Measurements from ENCODE around the gene TLCD4. TPM values are rescaled to one million over a fixed set of nuclear protein-coding genes. Genes with fewer than 3 reads are reported as not detected.

The TLCD4 gene
- total and polyA plus RNA-seq, 5 donors from 2014 or later = 0.03 to 0.80 (median 0.76) TPM; not detected in 2

DNA sequence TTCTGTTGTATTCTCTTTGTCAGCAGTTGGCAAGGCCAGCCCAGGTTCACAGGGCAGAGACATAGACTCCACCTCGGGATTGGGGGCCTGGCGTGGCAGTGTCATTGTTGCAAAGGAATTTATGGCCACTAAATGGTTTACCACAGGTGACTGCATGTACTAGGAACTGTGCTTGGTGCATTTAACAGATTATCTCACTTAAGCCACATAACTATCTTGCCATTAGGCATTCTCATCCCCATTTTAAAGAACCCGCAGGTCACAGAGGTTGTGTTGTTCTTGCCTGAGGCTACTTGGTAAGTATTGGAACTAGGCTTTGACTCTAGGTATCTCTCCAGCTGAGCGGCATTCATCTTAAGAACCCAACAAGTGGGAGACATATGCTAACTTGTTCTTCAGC lies 9.7 kb downstream of the TLCD4 start:
- Mint-ChIP-seq H3K27me3 (peaks cover 32% of the 10 kb centered on the region), H3K9me3 (peaks cover 0 to 1% (median 0%) of the 10 kb centered on the region in 7 donors), H3K4me1 (no peaks in the 10 kb centered on the region), H3K36me3 (no peaks in the 10 kb centered on the region), H3K27ac (no peak overlapping the region), H3K4me3 (no peak overlapping the region)
- DNase-seq (no peak), ATAC-seq (ENCODE audit: low read depth in 2 of 2) (no peak)
- H3K36me3 ChIP-seq (ENCODE audit: control insufficient read depth, insufficient read depth, low read length) = no peaks in the 10 kb centered on the region
- peaks cover 3% of the 10 kb centered on the region for H3K27me3 ChIP-seq (ENCODE audit: control insufficient read depth, insufficient read depth, low read length)
- no peaks in the 10 kb centered on the region for H3K9me3 ChIP-seq (ENCODE audit: control insufficient read depth in 2 of 2, low read length in 2 of 2)
- no peak overlapping the region for H3K27ac ChIP-seq (ENCODE audit: insufficient read depth, low read length, poor library complexity, severe bottlenecking)
- H3K4me1 ChIP-seq (ENCODE audit: control insufficient read depth, insufficient read depth, low read length, poor library complexity, severe bottlenecking) = no peaks in the 10 kb centered on the region
- H3K4me3 ChIP-seq (ENCODE audit: low read depth, low read length) = no peak overlapping the region

DNA sequence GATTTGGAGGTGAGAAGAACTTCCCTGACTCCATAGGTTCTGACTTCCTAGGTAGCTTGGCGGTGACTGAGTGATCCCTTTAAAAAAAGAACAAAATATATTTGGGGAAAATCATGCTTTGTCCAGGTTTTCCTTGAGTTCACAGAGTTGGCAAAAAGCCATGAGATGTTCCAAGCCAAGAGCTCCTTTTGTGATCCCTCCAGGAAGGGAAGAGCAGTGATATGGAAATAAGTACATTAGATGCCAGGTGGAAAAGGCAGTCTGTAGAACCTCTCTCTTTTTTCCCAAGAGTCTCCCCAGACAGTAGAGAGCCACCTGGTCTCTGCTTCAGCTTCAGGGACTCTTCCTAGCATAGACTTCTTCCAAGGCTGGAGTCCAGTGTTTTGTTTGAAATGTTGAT lies 10.2 kb downstream of the TLCD4 start:
- H3K36me3 Mint-ChIP-seq = no peaks in the 10 kb centered on the region
- no peak for DNase-seq
- H3K4me1 Mint-ChIP-seq = no peaks in the 10 kb centered on the region
- peaks cover 0 to 1% (median 0%) of the 10 kb centered on the region in 7 donors for H3K9me3 Mint-ChIP-seq
- Histone ChIP-seq H3K4me3 (ENCODE audit: low read depth, low read length) (no peak overlapping the region), H3K36me3 (ENCODE audit: control insufficient read depth, insufficient read depth, low read length) (no peaks in the 10 kb centered on the region), H3K4me1 (ENCODE audit: control insufficient read depth, insufficient read depth, low read length, poor library complexity, severe bottlenecking) (no peaks in the 10 kb centered on the region), H3K9me3 (ENCODE audit: control insufficient read depth in 2 of 2, low read length in 2 of 2) (no peaks in the 10 kb centered on the region), H3K27me3 (ENCODE audit: control insufficient read depth, insufficient read depth, low read length) (peaks cover under 1% of the 10 kb centered on the region), H3K27ac (ENCODE audit: insufficient read depth, low read length, poor library complexity, severe bottlenecking) (no peak overlapping the region)
- H3K27me3 Mint-ChIP-seq = peaks cover 27% of the 10 kb centered on the region
- H3K27ac Mint-ChIP-seq = no peak overlapping the region
- no peak for ATAC-seq (ENCODE audit: low read depth in 2 of 2)
- H3K4me3 Mint-ChIP-seq = no peak overlapping the region

DNA sequence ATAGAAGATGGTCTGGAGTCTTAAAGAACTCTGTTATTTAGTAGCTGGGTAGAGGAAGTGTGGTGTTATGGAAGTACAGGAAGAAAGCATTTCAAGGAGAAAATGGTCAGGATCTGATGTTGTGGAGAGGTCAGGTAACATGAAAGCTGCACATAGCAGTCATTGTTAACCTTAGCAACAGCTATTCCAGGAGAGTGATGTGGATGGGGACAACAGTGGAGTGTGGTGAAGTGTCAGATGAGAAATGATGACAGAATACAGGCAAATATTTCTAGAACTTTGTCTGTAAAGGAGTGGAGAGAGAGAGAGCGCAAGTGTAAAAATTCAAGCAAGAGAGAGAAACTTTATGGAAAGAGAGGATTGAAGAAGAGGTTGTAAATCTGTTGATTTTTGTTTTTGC lies 15.6 kb downstream of the TLCD4 start:
- Histone ChIP-seq H3K4me3 (ENCODE audit: low read depth, low read length) (no peak overlapping the region), H3K27me3 (ENCODE audit: control insufficient read depth, insufficient read depth, low read length) (no peaks in the 10 kb centered on the region), H3K27ac (ENCODE audit: insufficient read depth, low read length, poor library complexity, severe bottlenecking) (no peak overlapping the region), H3K9me3 (ENCODE audit: control insufficient read depth in 2 of 2, low read length in 2 of 2) (no peaks in the 10 kb centered on the region), H3K36me3 (ENCODE audit: control insufficient read depth, insufficient read depth, low read length) (no peaks in the 10 kb centered on the region), H3K4me1 (ENCODE audit: control insufficient read depth, insufficient read depth, low read length, poor library complexity, severe bottlenecking) (no peaks in the 10 kb centered on the region)
- DNase-seq = no peak
- ATAC-seq (ENCODE audit: low read depth in 2 of 2) = no peak
- Mint-ChIP-seq H3K4me3 (no peak overlapping the region), H3K9me3 (peaks cover 0 to 4% (median 0%) of the 10 kb centered on the region in 7 donors), H3K4me1 (no peaks in the 10 kb centered on the region), H3K36me3 (no peaks in the 10 kb centered on the region), H3K27me3 (peaks cover 6% of the 10 kb centered on the region), H3K27ac (no peak overlapping the region)

DNA sequence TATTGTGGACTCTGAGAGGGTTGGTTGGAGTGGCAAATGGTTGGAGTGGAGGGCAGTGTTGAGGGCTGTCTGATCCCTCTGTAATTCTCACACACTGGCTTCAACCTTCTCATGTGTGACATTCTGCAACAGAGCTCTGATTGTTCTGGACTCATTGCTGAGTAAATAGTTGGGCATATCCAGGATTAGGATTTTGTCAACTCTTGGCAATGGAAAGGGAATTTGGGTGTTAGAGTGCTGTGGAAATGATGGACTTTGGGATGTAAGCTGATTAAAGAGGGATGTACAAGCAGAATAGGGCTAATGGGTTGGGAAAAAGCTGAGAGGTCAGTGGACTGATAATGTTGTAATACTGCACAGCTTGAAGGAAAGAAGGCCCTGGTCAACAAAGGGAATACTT lies 16.5 kb downstream of the TLCD4 start:
- H3K4me1 Mint-ChIP-seq = no peaks in the 10 kb centered on the region
- no peaks in the 10 kb centered on the region for H3K36me3 ChIP-seq (ENCODE audit: control insufficient read depth, insufficient read depth, low read length)
- no peak for ATAC-seq (ENCODE audit: low read depth in 2 of 2)

DNA sequence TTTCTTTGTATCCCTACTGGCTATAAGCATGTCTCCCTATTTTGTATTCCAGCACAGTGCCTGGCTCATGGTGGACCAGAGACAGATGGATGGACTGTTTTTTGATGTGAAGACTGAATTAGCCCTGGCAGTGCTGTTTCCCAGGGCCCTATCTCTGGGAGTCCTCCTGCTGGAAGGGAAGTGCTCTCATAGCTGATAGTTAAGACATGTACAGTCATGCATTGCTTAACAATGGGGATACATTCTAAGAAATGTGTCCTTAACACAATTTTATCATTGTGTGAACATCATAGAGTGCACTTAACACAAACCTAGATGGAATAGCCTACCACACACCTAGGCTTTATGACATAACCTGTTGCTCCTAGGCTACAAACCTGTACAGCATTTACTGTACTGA lies 21.1 kb downstream of the TLCD4 start:
- no peak for DNase-seq
- H3K27ac Mint-ChIP-seq = no peak overlapping the region
- no peaks in the 10 kb centered on the region for H3K27me3 ChIP-seq (ENCODE audit: control insufficient read depth, insufficient read depth, low read length)
- no peaks in the 10 kb centered on the region for H3K4me1 ChIP-seq (ENCODE audit: control insufficient read depth, insufficient read depth, low read length, poor library complexity, severe bottlenecking)
- H3K4me3 Mint-ChIP-seq = no peak overlapping the region
- no peak overlapping the region for H3K4me3 ChIP-seq (ENCODE audit: low read depth, low read length)
- ATAC-seq (ENCODE audit: low read depth in 2 of 2) = no peak
- no peaks in the 10 kb centered on the region for H3K36me3 ChIP-seq (ENCODE audit: control insufficient read depth, insufficient read depth, low read length)
- H3K27me3 Mint-ChIP-seq = no peaks in the 10 kb centered on the region
- H3K4me1 Mint-ChIP-seq = no peaks in the 10 kb centered on the region
- H3K27ac ChIP-seq (ENCODE audit: insufficient read depth, low read length, poor library complexity, severe bottlenecking) = no peak overlapping the region
- no peaks in the 10 kb centered on the region for H3K9me3 ChIP-seq (ENCODE audit: control insufficient read depth in 2 of 2, low read length in 2 of 2)
- peaks cover 0 to 4% (median 0%) of the 10 kb centered on the region in 7 donors for H3K9me3 Mint-ChIP-seq
- no peaks in the 10 kb centered on the region for H3K36me3 Mint-ChIP-seq

More for the DNA sequence above, 16.5 kb downstream of the TLCD4 start:
- H3K9me3 Mint-ChIP-seq = peaks cover 0 to 4% (median 0%) of the 10 kb centered on the region in 7 donors
- H3K4me3 ChIP-seq (ENCODE audit: low read depth, low read length) = no peak overlapping the region
- H3K27me3 ChIP-seq (ENCODE audit: control insufficient read depth, insufficient read depth, low read length) = no peaks in the 10 kb centered on the region
- peaks cover 6% of the 10 kb centered on the region for H3K27me3 Mint-ChIP-seq
- H3K4me3 Mint-ChIP-seq = no peak overlapping the region
- no peaks in the 10 kb centered on the region for H3K9me3 ChIP-seq (ENCODE audit: control insufficient read depth in 2 of 2, low read length in 2 of 2)
- no peak overlapping the region for H3K27ac Mint-ChIP-seq
- H3K36me3 Mint-ChIP-seq = no peaks in the 10 kb centered on the region
- H3K4me1 ChIP-seq (ENCODE audit: control insufficient read depth, insufficient read depth, low read length, poor library complexity, severe bottlenecking) = no peaks in the 10 kb centered on the region
- H3K27ac ChIP-seq (ENCODE audit: insufficient read depth, low read length, poor library complexity, severe bottlenecking) = no peak overlapping the region
- no peak for DNase-seq

DNA sequence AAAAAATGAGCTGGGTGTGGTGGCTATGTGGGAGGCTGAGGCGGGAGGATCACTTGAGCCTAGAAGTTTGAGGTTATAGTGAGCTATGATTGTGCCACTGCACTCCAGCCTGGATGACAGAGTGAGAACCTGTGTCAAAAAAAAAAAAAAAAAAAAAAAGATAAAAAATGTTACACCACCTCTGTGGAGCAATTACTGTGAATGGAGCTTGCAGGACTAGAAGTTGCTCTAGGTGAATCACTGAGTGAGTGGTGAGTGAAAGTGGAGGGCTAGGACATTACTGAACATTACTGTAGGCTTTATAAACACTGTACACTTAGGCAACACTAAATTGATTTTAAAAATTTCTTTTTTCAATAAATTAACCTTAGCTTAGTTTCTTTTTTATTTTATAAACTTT lies 21.9 kb downstream of the TLCD4 start:
- DNase-seq (no peak), ATAC-seq (ENCODE audit: low read depth in 2 of 2) (no peak)
- Histone ChIP-seq H3K36me3 (ENCODE audit: control insufficient read depth, insufficient read depth, low read length) (no peaks in the 10 kb centered on the region), H3K27ac (ENCODE audit: insufficient read depth, low read length, poor library complexity, severe bottlenecking) (no peak overlapping the region), H3K4me1 (ENCODE audit: control insufficient read depth, insufficient read depth, low read length, poor library complexity, severe bottlenecking) (no peaks in the 10 kb centered on the region), H3K4me3 (ENCODE audit: low read depth, low read length) (no peak overlapping the region), H3K27me3 (ENCODE audit: control insufficient read depth, insufficient read depth, low read length) (no peaks in the 10 kb centered on the region), H3K9me3 (ENCODE audit: control insufficient read depth in 2 of 2, low read length in 2 of 2) (no peaks in the 10 kb centered on the region)
- no peak overlapping the region for H3K27ac Mint-ChIP-seq
- H3K27me3 Mint-ChIP-seq = no peaks in the 10 kb centered on the region
- H3K4me3 Mint-ChIP-seq = no peak overlapping the region
- peaks cover 0 to 4% (median 0%) of the 10 kb centered on the region in 7 donors for H3K9me3 Mint-ChIP-seq
- no peaks in the 10 kb centered on the region for H3K4me1 Mint-ChIP-seq
- no peaks in the 10 kb centered on the region for H3K36me3 Mint-ChIP-seq

DNA sequence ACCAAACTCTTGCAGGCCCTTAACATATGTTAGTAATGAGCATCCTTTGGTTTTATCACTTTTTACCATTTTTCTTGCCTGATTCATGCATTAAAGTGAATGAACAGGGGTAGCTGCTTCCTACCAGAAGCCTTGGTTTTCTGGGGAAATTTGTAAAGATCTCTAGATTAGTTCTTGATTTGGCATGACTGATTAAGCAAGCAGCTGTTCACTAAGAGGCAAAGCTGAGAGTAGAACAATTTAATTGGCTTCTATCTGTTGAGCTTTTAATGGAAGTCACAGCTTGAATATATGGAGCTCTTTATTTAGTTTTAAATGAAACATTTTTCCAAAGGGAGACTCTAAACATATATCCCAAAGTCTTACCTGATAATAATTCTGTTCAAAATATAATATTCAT lies 23.6 kb downstream of the TLCD4 start:
- H3K9me3 Mint-ChIP-seq = no peaks in the 10 kb centered on the region
- no peaks in the 10 kb centered on the region for H3K4me1 Mint-ChIP-seq
- no peak for DNase-seq
- ATAC-seq (ENCODE audit: low read depth in 2 of 2) = no peak
- no peak overlapping the region for H3K4me3 Mint-ChIP-seq
- H3K4me3 ChIP-seq (ENCODE audit: low read depth, low read length) = no peak overlapping the region
- no peaks in the 10 kb centered on the region for H3K4me1 ChIP-seq (ENCODE audit: control insufficient read depth, insufficient read depth, low read length, poor library complexity, severe bottlenecking)
- no peaks in the 10 kb centered on the region for H3K9me3 ChIP-seq (ENCODE audit: control insufficient read depth in 2 of 2, low read length in 2 of 2)
- H3K27me3 Mint-ChIP-seq = no peaks in the 10 kb centered on the region
- H3K36me3 ChIP-seq (ENCODE audit: control insufficient read depth, insufficient read depth, low read length) = no peaks in the 10 kb centered on the region
- H3K27ac ChIP-seq (ENCODE audit: insufficient read depth, low read length, poor library complexity, severe bottlenecking) = no peak overlapping the region
- H3K27me3 ChIP-seq (ENCODE audit: control insufficient read depth, insufficient read depth, low read length) = no peaks in the 10 kb centered on the region
- H3K27ac Mint-ChIP-seq = no peak overlapping the region
- H3K36me3 Mint-ChIP-seq = no peaks in the 10 kb centered on the region

DNA sequence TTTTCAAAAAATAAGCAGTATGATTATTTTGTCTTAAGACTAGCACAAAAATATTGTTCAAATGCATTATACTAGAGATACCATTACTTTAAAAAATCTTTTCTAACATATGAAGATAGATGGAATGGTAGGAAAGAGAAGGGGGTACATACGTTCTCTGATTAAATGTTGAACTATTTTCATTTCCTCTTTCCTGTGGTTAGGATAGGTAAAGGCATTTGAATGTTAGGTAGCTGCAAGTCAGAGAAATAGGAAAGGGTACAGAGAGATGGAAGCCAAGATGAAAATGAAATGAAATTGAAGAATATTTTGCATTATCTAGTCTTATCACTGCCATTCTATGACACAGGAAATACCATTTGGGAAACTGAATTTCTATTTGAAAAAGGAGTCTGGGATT lies 28.3 kb downstream of the TLCD4 start:
- Mint-ChIP-seq H3K4me3 (no peak overlapping the region), H3K36me3 (no peaks in the 10 kb centered on the region), H3K9me3 (no peaks in the 10 kb centered on the region), H3K4me1 (no peaks in the 10 kb centered on the region), H3K27me3 (peaks cover 4% of the 10 kb centered on the region), H3K27ac (no peak overlapping the region)
- Histone ChIP-seq H3K4me1 (ENCODE audit: control insufficient read depth, insufficient read depth, low read length, poor library complexity, severe bottlenecking) (no peaks in the 10 kb centered on the region), H3K27me3 (ENCODE audit: control insufficient read depth, insufficient read depth, low read length) (peaks cover 4% of the 10 kb centered on the region), H3K36me3 (ENCODE audit: control insufficient read depth, insufficient read depth, low read length) (no peaks in the 10 kb centered on the region), H3K4me3 (ENCODE audit: low read depth, low read length) (no peak overlapping the region), H3K27ac (ENCODE audit: insufficient read depth, low read length, poor library complexity, severe bottlenecking) (no peak overlapping the region), H3K9me3 (ENCODE audit: control insufficient read depth in 2 of 2, low read length in 2 of 2) (no peaks in the 10 kb centered on the region)
- ATAC-seq (ENCODE audit: low read depth in 2 of 2) (no peak), DNase-seq (no peak)
